ENCODE data around the gene ZNF609.

ZNF609 gene

DNA sequence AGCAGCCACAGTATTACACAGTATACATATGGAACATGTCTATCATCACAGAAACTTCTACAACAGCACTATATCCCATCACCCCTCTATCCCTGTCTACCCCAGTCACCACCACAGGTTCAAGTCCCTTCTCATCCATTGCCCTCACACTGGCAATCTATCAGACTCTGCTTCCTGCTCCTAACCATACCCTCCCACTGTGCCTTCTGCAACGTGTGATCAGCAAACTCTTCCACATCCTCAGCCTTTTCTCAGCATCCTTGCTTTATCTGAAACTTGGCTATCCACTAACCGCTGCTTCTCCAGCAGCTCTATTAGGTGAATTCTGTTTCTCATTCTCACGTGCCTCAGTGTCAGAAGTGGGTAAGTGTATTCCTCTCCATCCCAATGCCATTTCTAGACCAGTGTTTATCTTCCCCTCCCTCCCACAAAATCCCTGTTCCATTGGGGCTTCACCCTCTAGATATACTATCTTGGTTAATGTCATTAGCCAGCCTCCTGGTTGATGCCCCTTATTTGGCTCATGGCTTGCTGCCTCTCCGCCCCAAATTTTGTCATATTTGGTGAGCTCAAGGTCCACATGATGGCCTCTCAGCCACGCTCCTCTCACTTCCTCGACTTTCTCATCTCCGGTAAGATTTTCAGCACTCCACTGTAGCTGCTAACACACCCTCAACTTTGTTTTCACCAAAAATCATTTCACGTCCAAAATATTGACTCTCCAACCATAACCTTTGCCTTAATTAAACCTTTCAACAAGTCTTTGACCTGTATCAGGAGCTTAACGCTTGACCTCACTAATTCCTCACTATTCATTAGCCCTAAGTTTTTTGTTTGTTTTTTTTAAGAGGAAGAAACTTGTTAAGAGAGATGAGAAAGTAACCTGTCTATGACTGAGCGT is 245.9 kb downstream of the ZNF609 start:
- no peak for DNase-seq
- intact Hi-C loops (cut with DNase I), result no loop called here

- intact Hi-C loops (cut with DNase I), result no loop called here
- DNase-seq, result peak in 1 of 10 donors; percentile 36
Observed at GRCh38 chr15:64710676-64711428, 250.5 kb downstream of the ZNF609 start.

- intact Hi-C loops (cut with DNase I), result no loop called here
- no peak for DNase-seq
Observed at GRCh38 chr15:64712353-64712752, 252.0 kb downstream of the ZNF609 start.

DNA sequence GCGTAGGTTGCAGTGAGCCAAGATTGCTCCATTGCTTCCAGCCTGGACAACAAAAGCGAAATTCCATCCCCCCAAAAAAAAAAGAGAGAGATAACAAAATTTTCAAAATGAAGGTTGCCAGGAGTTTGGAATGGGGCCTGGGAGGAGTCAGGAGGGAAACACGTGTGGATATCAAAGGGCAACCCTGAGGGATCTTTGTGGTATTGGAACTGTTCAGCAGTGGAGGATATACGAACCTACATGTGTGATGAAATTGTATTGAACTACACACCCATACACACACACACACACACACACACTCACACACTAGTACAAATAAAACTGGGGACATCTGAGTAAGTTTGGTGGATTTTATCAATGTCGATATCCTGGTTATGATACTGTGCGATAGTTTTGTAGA is 253.2 kb downstream of the ZNF609 start:
- intact Hi-C loops (cut with DNase I), result no loop called here

GRCh38 chr15:64716452-64716851 is 256.1 kb downstream of the ZNF609 start:
- intact Hi-C loops (cut with DNase I), result no loop called here
- DNase-seq, result no peak

More for the DNA sequence above, 253.2 kb downstream of the ZNF609 start:
- DNase-seq, result no peak

GRCh38 chr15:64717130-64717529 is 256.8 kb downstream of the ZNF609 start:
- intact Hi-C loops (cut with DNase I), result no loop called here
- DNase-seq, result no peak

DNA sequence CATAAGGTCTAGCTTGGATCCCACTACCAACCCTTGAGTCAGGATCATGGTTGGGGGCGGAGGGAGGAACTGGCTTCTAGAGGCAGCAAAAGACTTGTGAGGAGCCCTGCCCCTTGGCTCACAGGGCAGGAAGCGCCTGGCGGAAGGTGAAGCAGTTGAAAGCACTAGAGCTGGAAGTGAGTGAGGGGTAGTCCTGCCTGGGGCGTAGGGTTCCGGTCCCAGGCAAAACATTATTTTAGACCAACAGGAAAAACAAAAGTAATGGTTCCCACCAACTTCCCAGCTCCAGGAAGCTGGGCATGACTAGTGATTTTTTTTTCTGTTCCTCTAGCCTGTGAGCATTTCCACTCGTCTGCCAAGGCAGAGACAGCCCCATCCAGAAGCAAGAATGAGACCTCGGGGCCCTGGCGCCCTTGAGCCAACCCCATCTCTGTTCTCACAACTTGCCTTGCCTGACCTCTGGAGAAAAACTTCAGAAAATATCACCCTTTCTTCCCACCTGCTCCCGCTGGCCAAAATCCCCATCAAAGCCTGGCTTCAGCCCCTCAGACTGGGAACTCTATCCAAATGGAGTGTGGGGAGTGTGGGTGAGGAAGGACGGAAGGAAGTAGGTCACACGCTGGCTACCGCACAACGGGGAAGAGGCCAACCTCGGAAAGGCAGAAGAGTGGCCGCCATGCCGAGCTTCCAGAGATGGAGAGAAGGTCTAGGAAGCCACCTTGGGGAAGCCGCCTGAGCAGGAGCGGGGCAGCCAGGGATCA is 257.5 kb downstream of the ZNF609 start:
- intact Hi-C loops (cut with DNase I), result no loop called here
- DNase-seq, result no peak

DNA sequence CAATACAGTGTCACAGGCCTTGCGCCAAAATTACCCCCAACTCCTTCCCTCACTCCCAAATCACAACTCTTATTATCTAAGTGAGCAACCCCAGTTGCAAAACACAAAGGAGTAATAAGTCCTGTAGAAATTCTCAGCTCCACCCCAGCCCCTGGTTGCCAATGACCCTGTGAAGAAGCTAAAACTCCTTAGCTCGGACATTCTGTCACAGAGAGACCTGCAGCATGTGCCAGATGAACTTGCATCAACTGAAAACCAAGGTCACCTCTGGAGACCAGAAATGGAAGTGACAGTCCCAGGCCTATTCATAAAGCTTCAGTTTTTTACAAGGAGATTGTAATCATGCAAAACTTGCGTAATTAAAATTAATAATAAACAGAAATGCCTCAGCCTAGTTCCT is 259.8 kb downstream of the ZNF609 start:
- DNase-seq, result no peak
- intact Hi-C loops (cut with DNase I), result no loop called here

GRCh38 chr15:64730151-64730550 is 269.8 kb downstream of the ZNF609 start:
- DNase-seq, result peak in 1 of 10 donors; percentile 20
- intact Hi-C loops (cut with DNase I), result loop anchor here (5.0 kb wide), 1 partner anchor 177 kb away; no protein-coding TSS in a partner anchor

DNA sequence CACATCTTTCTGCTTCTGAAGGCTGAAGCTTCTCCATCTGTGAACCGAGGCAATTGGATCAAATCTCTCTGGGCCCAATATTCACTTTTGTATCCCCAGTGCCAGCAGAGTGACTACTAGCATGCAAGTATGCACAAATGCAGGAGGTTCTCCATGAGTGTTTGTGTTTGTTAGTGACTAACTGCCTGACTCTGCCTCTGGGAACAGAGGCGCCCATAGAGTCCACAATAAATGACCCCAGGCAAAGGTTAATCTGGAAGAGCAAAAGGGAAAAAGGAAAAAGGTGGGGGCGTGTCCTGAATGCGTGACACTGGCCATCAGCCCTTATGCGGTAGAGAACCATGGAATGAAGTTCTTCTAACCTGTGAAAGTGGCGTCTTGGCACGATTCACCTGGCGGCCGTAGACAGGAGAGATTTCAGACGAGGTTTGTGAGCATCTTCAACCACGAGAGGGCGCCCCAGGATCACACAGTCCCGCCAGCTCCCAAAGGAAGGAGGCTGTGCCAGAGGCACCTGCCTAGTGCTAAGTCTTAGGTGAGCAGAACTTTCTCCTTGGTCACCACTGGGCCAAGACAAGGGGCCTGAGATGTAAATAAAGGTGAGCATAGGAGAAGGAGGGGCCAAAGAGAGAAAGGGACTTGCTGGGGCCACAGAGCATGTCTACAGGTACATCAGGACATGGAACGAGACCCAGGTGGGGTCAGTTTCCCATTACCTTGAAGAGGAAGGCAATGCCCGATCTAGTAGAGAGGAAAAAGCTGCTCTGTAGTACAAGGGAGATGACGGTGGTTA is 270.8 kb downstream of the ZNF609 start:
- intact Hi-C loops (cut with DNase I), result loop anchor here (1.0 to 5.0 kb wide), 2 partner anchors 79 to 176 kb away; no protein-coding TSS in a partner anchor
- peak; percentile 68 to 97 (median 88) for DNase-seq

DNA sequence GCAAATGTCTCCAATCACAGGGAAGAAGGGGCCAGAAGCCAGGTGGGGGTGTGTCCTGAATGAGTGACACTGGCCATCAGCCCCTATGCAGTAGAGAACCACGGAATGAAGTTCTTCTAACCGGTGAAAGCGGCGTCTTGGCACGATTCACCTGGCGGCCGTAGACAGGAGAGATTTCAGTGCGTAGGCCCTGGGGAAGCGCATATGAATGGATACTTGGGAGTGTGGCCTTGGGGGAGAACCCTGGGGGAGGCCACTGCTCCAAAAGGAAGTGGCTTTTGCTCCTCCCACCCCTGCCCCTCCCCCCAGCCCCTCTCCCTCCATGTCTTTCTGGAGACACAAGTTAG is 271.4 kb downstream of the ZNF609 start:
- DNase-seq, result peak in 1 of 10 donors; percentile 29
- intact Hi-C loops (cut with DNase I), result loop anchor here (1.0 to 5.0 kb wide), 2 partner anchors 79 to 176 kb away; no protein-coding TSS in a partner anchor

GRCh38 chr15:64732156-64732860 is 271.9 kb downstream of the ZNF609 start:
- intact Hi-C loops (cut with DNase I), result loop anchor here (5.0 kb wide), 1 partner anchor 175 kb away; no protein-coding TSS in a partner anchor
- DNase-seq, result peak in 1 of 10 donors; percentile 47
